ELR (cell line): ENCODE data around the gene REEP1.
A peak's percentile ranks its signal among the peaks of the same experiment; 100 is the strongest.
"Not testable (repeated sequence)": the region's sequence is repeated elsewhere in the genome, so short reads cannot be mapped to it uniquely, and the experiment has no call there.

Experiments used
- DNase-seq: peaks from one replicate; pipeline ENCODE4 v3.0.0-alpha.2; 2015; ENCODE audit warnings: low read depth

REEP1 gene

DNA sequence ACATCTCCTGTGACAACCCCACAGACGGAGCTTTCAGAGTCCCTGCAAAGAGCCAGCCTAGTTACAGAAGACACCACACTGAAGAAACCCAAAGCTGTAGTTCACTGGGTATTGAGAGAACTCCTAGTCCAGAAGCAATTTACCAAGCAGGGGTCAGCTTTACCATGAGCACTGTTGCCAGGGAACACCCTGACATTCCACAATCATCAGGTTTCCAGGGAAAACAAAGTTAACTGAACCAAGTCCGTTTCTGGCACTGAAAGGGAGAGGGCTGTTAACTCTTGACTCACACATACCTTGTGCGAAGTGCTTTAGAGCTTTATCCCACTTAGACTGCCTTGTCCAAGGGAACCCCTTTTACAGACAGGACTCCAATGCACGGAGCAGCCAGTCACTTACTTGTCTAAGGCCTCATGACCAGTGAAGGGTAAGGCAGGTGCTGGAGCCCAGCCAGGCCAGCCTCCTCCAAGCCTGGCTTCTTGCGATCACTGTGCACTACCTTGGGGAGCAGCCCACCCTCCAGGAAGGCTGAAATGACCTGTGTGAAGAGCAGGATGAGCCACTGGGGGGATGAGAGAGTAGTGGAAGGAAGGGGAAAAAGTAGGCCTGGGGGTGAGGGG lies 53.9 kb downstream of the REEP1 start:
- no peak for DNase-seq

GRCh38 chr2:86281066-86281700 lies 56.2 kb downstream of the REEP1 start:
- DNase-seq = no peak

DNA sequence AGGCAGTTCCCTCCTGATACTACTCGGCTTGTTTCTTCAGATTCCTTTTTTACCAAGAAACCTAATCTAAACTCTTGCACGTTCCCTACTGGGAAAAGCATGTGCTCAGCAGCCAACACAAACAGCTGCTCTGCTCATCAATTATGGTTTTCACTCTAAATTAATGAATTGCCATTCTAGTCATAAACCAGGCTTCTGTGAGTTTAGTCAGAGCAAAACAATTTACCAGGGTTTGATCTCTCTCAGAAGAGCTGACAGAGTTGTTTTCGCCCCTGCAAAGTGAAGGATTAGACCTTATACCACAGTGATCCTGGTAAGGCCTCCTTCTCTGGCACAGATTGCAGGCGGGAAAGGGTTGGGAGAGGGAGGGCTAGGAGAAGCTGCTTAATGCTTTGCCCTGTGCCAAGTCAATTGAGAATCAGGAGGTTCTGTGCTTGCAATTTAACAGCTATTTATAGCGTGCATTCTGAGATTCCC lies 57.2 kb downstream of the REEP1 start:
- no peak for DNase-seq

DNA sequence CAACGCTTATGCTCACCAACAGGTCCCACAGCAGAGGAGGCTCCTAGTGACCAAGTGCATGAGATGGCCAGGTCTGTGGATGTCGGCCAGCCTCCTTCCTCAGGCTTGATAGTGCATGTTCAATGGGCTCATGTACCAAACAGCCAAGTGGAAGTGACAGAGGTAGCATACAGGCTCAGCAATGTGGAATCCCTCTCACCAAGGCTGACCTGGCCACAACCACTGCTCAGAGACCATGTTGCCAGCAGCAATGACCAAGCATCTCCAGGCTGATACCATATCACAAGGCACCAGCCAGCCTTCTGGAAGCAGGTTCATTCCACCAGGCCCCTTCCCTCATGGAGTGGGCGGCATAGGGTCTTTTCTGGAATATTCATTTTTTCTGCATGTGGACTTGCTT lies 61.5 kb downstream of the REEP1 start:
- DNase-seq = no peak

- DNase-seq = no peak
Measured at GRCh38 chr2:86275384-86275799, 62.0 kb downstream of the REEP1 start.

- DNase-seq = no peak
Measured at GRCh38 chr2:86274918-86275275, 62.5 kb downstream of the REEP1 start.

DNA sequence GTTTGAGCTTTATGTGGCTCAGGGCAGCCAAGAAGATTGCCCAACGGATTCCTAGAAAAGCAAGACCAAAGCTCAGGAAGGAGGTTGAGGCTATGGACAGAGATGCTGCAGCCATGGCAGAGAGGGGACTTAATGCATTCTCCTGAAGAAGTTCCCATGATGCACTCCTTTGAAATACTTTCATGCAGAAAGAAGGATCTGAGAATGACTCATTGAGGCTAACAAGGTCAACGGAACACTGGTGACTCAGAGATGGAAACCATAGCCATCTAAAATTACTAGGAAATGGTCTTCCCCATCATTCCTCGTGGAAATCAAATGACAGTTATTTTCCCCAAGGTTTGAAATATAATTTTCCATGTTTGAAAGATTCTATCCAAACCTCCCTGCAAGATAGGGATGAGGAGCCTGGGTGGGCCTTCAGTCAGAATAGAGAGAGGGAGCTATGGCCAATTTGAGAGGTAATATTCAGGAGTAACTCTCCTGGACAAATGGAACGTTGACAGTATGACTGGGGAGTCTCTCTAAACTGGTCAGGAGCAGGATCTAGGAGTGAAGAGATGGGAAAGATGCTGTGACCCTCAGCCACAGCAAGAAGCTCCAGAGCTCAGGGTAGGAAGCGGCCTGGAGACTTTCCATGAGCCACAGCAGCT lies 63.0 kb downstream of the REEP1 start:
- peak; percentile 84 for DNase-seq

GRCh38 chr2:86272111-86272510 lies 65.3 kb downstream of the REEP1 start:
- DNase-seq = no peak

GRCh38 chr2:86271248-86271647 lies 66.2 kb downstream of the REEP1 start:
- DNase-seq = no peak

- DNase-seq = no peak
Measured at GRCh38 chr2:86263956-86264355, 73.5 kb downstream of the REEP1 start.

DNA sequence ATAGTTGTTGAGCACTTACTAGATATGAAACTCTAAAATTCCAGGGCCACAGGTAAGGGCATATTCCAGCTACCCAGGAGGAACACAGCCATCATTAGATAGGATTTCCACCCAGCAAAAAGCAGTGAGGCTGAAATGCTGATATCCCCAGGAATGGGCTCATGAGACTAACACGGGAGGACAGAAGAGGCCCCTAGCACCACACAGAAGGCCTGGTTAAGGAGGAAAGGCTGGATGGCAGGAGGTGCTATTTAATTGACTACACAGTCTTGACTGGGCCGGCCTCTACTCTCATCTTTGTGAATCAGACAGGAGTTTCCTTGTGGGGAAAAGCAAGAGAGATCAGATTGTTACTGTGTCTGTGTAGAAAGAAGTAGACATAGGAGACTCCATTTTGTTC lies 76.4 kb downstream of the REEP1 start:
- DNase-seq = no peak

- no peak for DNase-seq
Measured at GRCh38 chr2:86258106-86258505, 79.3 kb downstream of the REEP1 start.

GRCh38 chr2:86256982-86257381 lies 80.4 kb downstream of the REEP1 start:
- DNase-seq = no peak

DNA sequence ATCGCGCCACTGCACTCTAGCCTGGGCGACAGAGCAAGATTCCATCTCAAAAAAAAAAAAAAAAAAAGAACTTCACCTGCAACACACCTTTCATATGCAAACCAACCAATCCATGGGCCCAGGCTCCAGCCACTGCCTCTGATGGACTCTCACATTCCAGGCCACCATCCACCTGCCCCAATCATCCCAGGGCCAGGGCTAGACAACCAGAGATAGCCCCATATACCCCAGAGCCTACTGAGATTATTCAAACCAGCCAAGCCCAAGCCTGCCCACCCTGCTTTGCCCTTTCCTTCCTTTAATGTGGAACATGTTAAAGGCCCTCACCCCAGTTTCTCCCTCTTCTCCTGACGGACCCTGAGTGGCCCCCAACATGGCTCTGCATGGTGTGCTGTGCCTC lies 81.1 kb downstream of the REEP1 start:
- no peak for DNase-seq

DNA sequence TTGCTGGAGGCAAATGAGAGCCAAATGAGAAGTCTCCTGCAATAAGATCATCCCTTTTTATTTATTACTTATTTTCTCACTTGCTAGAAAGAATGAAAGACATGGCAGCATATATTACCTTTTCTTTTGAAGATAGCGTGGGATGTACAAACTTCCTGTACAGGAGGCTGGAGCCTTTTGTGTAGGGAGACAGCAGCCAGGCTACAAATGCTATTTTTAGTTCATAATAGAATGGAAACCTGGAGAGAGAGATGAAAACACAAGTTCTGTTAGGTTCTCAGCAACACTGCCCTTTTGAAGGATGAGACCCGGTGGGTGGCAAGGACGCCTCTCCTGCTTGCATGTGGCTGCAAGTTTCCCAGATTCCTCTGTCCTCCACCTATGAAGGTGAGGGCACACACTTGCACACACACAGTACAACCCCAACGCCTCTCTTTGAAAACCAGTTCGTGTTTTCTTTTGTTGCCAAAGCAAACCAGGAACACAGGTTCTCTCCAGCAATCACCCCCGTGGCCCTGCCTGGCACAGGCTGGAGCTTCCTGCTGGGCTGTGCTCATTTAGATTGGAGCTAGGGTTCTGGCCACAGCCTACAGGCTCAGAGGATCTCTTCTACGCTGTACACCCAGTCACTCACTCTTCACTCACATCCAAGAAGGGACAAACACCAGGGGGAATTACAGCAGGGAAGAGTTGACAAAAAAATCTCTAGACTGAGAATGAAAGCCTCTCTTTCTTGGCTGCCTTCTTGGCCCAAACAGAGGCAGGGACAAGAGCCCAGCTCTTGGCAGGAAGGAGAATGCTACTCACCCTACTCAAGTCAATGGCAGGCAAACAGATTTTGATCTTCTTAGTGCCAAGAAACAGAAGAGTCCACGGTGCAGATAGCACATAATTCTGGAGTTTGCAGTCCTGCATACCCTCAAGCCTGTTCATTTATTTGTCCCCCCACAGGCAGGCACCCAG lies 82.6 kb downstream of the REEP1 start:
- DNase-seq = no peak

GRCh38 chr2:86253424-86253823 lies 84.0 kb downstream of the REEP1 start:
- no peak for DNase-seq

DNA sequence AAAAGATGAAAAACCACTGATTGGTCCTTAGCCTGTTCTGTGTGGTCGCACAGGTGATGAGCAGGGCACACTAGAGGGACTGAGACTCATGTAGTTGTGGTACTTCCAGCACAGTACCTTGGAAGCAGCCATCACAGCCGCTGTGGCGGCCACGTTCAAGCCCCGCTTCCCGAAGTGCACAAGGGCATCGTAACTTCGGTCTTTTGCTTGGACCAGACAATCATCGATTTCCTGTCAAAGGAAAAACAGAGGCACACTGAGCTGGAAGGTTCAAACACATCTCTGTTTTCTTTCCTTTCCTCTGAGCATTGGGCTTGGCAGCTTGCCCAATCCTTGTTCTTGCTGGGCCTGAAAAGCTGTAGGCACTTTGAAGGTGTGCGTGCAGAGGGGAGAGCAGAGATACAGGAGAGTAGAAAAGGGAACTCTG lies 85.6 kb downstream of the REEP1 start:
- no peak for DNase-seq

DNA sequence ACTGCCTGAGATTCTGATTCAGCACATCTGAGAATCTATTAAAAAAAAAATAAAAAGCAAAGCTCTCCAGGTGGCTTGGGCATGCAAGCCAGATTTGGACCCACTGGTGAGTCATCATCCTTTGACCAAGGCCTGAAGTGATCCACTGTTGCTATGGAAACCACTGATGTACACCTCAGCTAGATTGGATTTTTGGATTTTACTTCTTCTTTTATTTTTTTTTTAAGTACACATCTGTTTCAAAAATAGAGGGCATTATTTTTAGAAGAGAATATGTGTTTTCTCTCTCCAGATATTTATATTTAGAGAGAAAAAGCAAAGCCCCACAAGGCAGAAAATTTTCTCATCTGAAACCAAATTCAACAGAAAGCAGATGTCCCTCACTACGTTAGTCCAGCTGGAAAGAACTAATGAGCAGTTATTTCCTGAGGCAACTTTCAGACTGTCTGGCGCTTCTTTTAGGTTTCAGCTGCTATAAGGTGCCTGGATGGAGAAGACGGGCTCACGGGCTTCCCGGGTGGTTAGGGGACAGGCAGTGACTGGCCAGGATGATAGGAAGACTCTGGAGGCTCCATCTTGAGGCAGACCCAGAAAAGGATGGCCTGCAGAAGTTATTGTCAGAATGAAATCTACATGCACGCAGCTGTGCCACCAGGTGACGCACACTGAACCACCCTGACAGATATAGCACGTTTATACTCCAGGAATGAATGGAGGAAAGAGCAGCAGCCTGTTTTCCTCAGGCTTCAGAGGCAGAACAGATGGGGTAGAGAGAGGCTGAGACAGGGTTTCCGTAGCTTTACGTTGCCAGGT lies 87.6 kb downstream of the REEP1 start:
- DNase-seq = peak; percentile 88

GRCh38 chr2:86249176-86249575 lies 88.2 kb downstream of the REEP1 start:
- no peak for DNase-seq

DNA sequence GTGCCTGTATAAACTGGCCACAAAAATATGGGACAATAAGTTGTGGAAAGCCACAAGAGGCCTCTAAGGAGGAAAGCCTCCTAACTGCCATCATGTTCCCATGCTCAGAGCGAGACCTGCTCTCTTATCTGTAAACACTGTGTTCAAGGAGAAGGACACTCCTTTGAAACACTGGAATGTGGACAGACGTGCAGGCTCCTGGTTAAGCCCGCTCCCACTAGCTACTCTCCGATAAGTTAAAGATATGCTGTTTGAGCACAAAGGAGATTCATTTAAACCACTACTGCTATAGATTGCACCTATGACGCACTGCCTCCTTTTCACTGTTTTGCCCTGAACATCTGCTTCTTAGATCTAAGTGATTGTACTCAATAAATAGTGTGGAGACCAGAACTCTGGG lies 92.2 kb downstream of the REEP1 start:
- DNase-seq = not testable (repeated sequence)

DNA sequence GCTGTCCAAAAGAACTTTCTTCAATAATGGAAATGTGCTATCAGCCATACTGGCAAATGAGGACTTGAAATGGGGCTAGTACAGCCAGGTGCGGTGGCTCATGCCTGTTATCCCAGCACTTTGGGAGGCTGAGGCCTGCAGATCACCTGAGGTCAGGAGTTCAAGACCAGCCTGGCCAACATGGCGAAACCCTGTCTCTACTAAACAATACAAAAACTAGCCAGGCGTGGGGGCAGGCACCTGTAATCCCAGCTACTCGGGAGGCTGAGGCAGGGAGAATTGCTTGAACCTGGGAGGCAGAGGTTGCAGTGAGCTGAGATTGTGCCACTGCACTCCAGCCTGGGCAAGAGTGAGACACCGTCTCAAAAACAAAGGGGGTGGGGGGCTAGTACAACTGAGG lies 92.6 kb downstream of the REEP1 start:
- not testable (repeated sequence) for DNase-seq
